Measurements from ENCODE around the gene EFNA1.
A peak's percentile ranks its signal among the peaks of the same experiment; 100 is the strongest.
"Not testable (repeated sequence)": the region's sequence is repeated elsewhere in the genome, so short reads cannot be mapped to it uniquely, and the experiment has no call there.

The EFNA1 gene

DNA sequence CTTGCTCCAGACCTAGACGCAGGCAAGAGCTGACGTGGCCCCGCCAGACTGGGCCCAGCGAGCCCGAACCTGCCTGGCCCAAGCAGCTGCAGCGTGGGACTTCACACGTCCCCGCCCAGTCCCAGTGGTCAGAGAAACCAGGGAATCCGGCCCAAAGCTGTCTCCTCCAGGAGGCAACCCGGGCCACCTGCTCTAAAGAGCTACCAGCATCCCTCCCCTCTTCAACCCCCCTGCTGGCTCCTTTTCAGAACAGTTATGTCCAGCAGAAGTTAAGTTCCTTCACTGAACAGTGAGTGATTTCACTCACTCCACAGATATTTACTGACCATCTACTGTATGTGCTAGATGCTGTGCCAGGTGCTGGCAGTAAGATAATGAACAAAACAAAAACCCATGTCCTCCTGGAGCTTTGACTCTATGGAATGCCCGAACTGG, 2.1 kb upstream of the EFNA1 start:
- DNase-seq: no peak

DNA sequence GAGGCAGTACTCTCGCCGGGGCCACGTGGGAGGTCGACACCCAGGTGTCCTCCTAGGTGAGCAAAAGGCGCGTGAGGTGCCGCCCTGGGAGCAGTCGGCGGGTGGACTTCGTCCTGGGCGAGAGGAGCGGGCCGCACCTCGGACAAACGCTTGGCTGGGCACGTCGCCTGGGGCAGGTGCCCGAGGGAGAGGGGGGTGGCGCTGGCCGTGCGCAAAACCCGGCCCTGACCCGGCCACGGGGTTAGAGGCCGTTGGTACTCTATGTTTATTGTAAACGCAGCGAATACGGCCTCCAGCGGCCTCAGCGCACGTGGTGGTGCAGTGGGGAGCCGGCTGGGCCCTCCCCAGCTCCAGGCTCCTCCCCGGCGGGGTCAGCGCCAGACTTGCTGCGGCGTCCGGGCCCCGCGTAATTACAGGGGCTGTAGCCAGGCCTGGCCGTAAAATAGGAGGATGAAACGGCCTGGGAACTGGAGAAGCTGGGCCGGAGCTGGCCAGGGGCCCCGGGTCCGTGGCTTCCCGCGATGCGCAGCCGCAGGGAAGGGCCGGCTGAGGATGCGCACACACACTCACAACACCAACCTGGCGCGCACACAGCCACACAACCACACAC, 1.6 kb upstream of the EFNA1 start:
- DNase-seq: no peak

DNA sequence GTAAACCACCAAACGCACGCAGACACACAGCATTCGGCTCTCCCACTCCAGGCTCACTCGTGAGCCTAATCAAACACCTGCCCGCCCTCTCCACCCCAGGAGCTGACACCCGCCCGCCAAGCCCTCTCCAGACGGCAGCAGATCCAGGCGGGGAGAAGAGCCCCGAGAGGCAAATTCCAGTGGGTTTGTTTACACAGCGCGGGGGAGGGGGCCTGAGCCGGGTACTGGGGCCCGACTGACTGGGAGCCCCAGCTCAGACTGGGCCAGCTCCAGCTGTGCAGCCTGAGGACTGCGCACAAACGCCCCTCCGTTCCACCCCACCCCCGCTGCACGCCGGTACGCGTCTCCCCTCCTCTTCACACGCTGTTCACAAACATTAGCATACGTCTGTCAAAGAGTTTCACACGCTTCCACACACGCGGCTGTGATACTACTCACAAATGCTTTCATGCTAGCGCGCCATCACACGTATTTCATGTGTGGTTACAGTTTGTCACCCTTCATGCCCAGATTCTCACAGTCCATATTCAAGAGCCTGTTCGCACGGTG, 1.0 kb upstream of the EFNA1 start:
- DNase-seq: no peak

DNA sequence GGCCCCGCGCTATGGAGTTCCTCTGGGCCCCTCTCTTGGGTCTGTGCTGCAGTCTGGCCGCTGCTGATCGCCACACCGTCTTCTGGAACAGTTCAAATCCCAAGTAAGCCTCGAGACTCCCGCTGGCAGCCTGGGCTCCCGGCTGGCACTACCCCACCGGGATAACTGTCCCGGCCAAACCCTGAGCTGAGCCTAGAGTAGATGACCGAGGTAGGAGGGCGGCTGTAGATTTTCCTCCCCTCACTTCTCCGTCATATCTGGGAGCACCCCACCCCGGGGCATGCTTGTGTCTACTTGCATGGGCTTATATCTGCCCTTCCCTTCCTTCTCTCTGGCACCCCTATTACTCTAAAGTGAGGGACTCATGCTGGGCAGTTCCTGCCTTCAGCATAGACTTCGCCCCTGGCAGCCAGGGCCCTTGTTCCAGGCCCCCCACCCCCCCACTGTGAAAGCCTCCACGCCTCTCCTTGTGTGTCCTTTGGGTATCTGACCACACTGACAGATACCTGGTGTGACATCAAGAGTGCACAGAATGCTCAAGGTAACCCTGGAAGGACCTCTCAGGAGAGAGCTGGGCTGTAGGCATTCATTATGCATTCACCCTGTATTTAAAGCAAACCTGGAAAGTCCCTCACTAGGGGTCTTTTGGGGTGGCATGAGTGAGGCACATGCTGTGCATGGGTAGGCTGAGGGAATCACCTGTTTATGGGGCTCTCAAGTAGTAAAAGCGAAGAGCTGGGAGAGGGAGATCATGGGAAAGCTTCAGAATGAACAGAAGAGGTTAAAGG, 485 bp downstream of the EFNA1 start:
- DNase-seq: no peak

DNA sequence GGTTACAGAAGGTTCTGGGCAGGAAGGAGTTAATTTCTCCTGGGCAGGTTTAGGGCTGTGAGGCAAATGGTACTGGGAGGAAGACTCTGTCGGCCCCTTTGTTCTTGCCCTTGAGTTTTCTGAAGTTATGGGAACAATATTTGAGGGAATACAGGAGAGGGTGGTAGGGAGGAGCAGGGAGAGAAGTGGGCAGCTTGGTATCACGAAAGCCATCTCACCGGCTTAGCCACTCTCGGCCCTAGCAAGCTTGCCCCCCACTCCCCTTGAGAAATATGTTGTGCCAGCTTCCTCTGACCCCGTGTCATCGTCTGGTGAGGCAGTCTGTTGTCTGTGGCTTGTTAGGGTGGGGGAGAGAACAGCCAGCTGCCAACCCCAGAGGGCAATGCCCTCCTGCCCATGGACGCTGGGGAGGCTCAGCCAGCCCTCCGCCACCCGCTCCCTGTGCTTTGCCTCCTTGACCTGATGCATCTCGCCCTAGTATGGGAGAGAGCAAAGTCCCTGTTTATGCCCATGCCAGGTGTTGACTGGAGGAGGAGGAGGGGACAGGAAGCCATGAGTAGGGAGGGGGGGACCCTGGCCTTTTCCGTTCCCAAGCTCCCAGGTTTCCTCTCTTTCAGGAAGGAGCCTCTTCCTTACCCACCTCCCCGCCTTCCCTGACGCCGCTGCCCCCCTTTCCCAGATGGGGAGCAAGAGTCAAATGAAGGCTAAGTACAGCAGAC, 1.2 kb downstream of the EFNA1 start:
- peak in 1 of 2 experiments; percentile 6 for DNase-seq

DNA sequence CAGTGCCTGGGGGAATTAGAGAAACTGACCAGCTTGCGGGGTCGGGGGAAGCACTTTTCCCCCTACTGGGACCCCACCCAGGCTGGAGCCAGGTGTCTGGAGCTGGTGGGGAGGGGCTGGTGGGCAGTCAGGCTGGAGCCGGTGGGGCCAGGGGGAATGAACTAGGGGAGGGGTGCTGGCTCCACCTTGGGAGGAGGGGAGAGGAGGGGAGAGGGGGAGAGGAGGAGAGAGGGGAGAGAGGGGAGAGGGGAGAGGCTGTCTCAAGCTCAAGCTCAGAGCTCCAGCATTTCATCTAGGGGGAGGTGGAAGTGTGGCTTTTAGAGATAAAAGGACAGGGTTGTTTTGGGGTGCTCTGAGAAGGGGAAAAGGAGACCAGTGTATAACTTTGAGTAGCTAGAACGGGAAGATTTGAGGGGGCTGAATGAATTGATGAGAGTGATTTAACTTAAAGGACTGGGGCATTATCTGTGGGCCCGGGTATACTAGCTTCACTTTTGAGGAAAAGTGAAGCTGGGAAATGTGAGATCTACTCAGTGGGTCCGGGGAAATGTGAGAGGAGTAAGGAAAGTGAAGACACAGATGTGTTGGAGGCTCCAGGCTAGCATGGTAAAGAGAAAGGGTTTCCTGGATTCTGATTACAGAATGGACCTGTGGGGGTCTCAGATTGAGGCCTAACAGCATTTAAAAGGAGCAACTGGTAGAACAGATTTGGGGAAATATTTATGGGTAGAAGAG, 2.8 kb downstream of the EFNA1 start:
- DNase-seq: no peak

DNA sequence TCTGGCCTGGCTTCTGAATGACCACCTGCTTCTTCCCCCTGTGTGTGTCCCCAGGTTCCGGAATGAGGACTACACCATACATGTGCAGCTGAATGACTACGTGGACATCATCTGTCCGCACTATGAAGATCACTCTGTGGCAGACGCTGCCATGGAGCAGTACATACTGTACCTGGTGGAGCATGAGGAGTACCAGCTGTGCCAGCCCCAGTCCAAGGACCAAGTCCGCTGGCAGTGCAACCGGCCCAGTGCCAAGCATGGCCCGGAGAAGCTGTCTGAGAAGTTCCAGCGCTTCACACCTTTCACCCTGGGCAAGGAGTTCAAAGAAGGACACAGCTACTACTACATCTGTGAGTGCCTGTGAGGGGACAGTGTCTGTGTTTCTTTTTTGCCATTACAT, 3.6 kb downstream of the EFNA1 start:
- no peak for DNase-seq

DNA sequence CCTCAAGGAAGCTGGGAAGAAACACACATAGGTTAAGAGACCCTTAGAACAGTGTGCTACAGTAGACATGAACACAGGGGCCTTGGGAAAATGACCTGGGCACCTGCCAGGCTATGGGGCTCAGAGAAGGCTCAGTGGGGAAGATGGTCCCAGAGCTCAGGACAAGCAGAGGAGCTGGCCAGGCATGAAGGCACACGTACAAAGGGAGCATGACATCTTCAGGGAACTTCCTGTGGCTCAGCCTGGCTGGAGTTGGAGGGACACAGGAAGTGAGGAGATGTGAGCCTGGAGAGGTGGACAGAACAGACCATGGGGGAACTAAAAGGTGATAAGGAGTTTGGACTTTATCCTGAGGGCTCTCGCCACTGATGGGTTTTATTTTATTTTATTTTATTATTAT, 4.2 kb downstream of the EFNA1 start:
- no peak for DNase-seq

DNA sequence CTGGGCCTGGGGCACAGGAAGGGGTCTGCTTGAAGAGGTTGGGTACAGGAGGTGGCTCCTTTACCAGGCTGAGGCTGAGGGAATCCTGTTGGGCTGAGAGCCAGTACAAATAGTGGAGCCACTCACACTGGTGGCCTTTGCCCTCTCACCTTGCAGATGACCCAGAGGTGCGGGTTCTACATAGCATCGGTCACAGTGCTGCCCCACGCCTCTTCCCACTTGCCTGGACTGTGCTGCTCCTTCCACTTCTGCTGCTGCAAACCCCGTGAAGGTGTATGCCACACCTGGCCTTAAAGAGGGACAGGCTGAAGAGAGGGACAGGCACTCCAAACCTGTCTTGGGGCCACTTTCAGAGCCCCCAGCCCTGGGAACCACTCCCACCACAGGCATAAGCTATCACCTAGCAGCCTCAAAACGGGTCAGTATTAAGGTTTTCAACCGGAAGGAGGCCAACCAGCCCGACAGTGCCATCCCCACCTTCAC, 6.2 kb downstream of the EFNA1 start:
- no peak for DNase-seq

DNA sequence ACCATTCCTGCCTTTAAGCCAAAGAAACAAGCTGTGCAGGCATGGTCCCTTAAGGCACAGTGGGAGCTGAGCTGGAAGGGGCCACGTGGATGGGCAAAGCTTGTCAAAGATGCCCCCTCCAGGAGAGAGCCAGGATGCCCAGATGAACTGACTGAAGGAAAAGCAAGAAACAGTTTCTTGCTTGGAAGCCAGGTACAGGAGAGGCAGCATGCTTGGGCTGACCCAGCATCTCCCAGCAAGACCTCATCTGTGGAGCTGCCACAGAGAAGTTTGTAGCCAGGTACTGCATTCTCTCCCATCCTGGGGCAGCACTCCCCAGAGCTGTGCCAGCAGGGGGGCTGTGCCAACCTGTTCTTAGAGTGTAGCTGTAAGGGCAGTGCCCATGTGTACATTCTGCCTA, 6.6 kb downstream of the EFNA1 start:
- no peak for DNase-seq

DNA sequence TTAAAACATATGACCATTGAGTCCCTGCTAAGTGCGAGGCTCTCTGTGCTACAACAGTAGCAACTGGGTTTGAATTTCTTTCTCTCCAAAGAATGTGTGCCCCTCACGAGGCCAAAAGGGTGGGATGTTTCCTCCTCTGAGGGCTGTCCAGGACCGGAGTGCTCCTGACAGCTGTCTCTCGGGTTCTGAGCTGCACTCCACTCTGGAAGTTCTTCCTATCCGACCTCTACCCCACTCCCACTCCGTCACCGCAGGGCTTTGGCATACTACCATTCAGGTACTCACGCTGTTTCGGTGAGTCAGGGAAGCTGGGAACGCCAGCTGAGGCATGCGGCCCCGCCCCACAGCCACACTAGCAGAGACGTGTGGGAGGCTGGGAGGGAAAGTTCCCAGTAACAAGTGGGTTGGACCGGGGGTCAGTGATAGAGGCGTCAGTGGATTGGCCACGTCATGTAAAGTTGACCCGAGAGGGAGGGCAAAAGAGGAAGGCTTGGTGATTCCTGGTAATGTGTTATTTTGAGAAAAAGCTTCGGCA, 7.3 kb downstream of the EFNA1 start:
- DNase-seq: peak; percentile 55 to 58

DNA sequence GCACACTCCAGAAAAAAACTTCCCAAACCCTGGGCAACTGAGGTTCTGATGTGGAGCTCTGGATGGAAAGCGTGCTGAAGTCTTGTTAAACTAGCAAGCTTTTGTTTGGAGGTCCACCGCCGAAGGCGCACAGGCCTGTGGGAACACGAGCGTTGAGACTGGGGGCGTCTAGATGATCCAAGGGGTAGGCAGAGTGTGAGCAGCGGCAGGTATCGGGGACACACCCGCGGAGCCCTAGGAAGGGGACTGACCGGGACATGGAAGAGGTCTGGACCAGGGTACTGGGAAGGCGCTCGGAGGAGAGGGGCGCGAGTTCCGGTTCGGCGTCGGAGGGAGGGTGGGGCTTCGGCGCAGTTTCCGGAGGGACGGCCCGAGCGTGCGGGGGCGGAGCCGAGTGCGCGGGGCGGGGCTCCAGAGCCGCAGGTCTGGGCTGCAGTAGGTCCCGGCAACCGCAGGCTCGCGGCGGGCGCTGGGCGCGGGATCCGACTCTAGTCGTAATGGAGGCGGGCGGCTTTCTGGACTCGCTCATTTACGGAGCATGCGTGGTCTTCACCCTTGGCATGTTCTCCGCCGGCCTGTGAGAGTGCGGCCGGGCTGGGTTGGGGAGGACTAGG, 7.8 kb downstream of the EFNA1 start, which contains the start of gene SLC50A1:
Gene SLC50A1 (plus strand): TSS at position 438 of the 614 bp plus-strand sequence. CDS start 60 bp downstream, at position 498.
- peak; percentile 81 for DNase-seq

DNA sequence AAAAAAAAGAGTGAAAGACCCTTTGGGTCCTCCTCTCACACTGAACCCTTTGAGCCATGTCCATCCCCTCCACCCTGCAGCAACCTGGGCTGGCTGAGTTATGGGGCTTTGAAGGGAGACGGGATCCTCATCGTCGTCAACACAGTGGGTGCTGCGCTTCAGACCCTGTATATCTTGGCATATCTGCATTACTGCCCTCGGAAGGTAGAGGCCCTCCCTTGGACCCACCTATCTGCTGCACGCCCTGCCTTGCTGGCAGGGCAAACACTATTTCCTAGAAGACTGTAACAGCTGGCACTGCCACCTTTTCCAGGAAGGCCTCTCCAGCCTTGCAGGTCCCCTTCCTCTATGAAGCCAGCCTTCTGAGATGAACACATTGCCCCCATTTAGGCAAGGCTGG, 9.1 kb downstream of the EFNA1 start:
- no peak for DNase-seq

DNA sequence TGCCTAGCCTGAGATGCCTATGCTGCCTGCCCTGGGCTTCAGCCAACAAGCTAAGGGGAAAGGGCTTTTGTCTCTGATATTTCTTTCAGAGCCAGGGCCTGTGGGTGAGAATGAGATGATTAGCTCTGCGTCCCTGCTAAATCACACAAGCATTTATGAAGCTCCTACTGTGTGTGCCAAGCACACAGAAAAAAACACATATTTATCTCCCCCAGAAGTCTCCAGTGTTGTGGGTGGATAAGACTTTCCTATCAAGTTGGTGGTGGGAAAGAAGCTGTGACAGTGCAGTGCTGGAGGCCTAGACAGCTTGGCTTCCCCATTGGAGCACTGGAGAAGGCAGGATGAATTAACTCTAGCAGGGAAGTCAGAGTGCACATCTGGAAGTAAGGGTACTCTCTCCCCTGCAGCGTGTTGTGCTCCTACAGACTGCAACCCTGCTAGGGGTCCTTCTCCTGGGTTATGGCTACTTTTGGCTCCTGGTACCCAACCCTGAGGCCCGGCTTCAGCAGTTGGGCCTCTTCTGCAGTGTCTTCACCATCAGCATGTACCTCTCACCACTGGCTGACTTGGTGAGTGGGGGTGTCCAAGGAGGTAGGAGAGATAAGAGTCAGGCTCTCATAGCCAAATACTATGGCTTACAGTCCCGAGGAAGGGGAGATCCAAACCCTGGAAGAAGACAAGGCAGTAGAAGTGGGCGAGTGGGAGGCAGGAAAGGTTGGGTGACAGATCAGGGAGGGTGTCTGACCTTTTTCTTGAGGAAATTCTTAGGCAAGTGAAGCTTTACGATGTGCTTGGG, 9.7 kb downstream of the EFNA1 start:
- DNase-seq: no peak

DNA sequence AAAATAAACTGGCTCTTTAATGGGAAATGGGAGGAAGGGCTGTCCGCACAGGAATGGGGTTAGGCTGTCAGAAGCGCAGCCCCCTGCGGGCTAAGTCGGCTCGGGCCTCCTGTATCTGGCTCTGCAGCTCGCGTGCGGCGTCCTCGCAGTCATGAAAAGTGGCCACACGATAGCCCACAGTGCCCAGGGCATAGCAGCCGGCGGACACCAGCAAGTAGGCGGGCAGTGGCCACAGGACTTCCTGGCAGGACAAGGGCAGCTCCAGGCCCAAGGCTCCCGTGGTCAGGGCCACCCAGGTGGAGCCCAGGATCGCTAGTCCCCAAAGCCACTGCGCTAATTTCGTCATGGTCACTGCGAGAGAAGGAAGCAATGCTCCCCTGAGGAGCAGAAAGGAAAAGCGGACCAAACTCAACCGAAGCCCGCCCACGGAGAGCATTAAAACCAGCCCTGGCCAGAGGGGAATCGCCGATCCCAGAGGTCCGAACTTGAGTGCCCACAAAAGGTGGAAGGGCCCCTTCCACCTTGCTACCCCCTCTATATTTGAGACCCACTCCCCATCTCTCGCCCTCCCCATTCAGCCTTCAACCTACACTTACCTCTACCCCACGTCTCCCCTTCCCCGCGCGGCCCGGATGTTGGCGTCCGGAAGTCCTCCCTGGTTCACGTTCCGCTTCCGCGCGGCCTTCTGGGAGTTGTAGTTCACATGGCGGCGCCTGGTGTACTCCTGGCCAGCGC, 12.4 kb downstream of the EFNA1 start, which contains the start of gene DPM3:
Gene DPM3 (minus strand): TSS at position 637 of the 735 bp plus-strand sequence. CDS start 291 bp downstream, at position 346.
- peak; percentile 76 to 78 for DNase-seq

DNA sequence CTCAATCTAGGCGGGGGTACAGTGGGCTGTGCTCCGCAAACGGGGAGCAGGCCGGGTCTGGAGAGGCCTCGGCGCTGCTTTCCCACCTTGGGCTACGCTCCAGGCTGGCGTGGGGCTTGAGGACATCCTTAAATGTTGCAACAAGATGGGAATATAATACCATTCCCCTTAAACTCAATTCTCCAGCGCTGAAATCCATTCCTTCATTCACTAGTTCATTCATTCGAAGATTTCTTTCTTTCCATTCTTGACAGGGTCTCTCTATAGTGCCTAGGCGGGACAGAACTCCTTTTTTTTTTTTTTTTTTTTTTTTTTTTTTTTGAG, 12.9 kb downstream of the EFNA1 start:
- DNase-seq: no peak

DNA sequence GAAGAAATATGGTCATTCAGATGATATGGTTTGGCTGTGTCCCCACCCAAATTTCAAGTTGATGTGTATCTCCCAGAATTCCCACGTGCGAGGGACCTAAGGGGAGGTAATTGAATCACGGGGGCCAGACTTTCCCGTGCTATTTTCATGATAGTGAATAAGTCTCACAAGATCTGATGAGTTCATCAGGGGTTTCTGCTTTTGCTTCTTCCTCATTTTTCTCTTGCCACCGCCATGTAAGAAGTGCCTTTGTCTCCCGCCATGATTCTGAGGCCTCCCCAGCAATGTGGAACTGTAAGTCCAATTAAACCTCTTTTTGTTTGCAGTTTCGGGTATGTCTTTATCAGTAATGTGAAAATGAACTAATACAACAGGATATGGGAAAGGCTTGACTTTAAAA, 14.1 kb downstream of the EFNA1 start:
- no peak for DNase-seq

DNA sequence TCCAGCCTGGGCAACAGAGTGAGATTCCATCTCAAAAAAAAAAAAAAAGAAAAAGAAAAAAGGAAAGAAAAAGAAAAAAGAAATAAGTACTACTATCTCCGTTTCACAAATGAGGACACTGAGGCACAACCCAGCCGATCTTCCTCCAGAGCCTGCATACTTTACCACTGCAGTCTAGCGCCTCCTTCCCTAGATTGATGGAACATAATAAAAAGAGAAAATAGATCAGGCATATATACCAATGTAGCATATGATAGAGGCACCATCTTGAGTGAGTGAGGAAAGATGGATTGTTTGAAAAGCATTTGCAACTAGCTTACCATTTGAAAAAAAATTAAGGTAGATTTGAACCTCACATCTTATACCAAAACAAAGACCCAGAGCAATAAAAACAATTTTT, 17.8 kb downstream of the EFNA1 start:
- DNase-seq: no peak

DNA sequence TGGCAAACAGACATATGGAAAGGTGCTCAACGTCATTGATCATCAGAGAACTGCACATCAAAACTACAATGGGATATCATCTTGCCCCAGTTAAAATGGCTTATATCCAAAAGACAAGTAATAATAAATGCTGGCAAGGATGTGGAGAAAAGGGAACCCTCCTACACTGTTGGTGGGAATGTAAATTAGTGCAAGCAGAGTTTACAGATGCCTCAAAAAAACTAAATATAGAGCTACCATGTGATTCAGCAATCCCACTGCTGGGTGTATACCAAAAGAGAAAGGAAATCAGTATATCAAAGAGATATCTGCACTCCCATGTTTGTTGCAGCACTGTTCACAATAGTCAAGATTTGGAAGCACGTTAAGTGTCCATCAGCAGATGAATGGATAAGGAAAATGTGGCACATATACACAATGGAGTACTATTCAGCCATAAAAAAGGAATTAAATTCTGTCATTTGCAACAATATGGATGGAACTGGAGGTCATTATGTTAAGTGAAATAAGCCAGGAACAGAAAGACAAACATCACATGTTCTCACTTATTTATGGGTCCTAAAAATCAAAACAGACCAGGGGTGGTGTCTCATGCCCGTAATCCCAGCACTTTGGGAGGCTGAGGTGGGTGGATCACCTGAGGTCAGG, 28.4 kb downstream of the EFNA1 start:
- not testable (repeated sequence) for DNase-seq

DNA sequence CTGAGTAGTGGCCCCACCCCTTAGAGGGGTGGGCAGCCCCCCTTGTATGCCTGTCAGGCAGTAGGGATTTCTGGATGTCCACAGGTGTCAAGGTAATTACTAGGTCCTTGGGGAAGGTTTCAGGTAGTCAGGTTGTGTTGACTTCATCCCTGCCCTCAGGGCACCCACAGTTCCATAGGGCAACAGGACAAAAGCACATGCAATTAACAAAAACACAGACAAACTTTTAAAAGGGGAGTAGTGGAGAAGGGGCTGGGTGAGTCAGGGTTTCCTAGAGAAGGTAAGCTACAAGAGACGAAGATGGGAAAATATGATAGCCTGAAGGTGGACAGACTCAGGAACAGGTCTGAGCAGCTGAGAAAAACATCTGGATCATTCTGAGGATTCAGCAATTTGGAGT, 31.3 kb downstream of the EFNA1 start:
- no peak for DNase-seq
